GM12878 (cell line): Measurements from ENCODE around the gene KRTAP5-2. TPM values are rescaled to one million over a fixed set of nuclear protein-coding genes. Genes with fewer than 3 reads are reported as not detected.

ENCODE experiments used
- ATAC-seq: fragments of 200-7000 bp; cut with Tn5 transposase; 3 replicates; pipeline ENCODE4 v1.9.1; 2020; ENCODE audit warnings: mild to moderate bottlenecking, moderate library complexity
- BruUV-seq: library from RNA; stranded (reverse); fragments of 400-500 nt; replicated peaks from 2 replicates; lab custom pipeline; 2021; lab: Mats Ljungman, UMichigan
- CTCF ChIA-PET: fragments of 300-600 bp; sonication (Branson Sonifier 250); formaldehyde crosslinking; extraction: SDS; loops from one replicate; lab custom pipeline; 2021; ENCODE audit warnings: inconsistent platforms; lab: Yijun Ruan, JAX
- POLR2A ChIA-PET: fragments of 350-600 bp; formaldehyde crosslinking; extraction: SDS; loops from one replicate; lab custom pipeline; 2021; ENCODE audit warnings: inconsistent platforms; lab: Charles Lee
- RAD21 ChIA-PET: fragments of 300-600 bp; sonication (Branson Sonifier 250); formaldehyde crosslinking; loops from one replicate; lab custom pipeline; 2023; ENCODE audit warnings: antibody characterized with exemption; ENCODE audit not compliant: unreplicated experiment; lab: Charles Lee
- SMC1A ChIA-PET: fragments of 300-600 bp; sonication (Branson Sonifier 250); formaldehyde crosslinking; loops from one replicate; lab custom pipeline; 2023; ENCODE audit not compliant: unreplicated experiment, uncharacterized antibody; lab: Charles Lee
- DNase-seq: peaks from one replicate; pipeline ENCODE4 v3.0.0-alpha.2; 2011; ENCODE audit warnings: low read depth, low spot score
- FAIRE-seq: peaks from 3 replicates; lab custom pipeline; 2011; peaks lifted over from hg19 to GRCh38; lab: Jason Lieb, UNC
- H2AFZ ChIP-seq: 2 replicates; pipeline ENCODE4 v1.6.0; 2011; ENCODE audit warnings: low read depth, low read length, control low read depth; ENCODE audit not compliant: control insufficient read depth
- H3K27ac ChIP-seq: 2 replicates; pipeline ENCODE4 v1.5.1; 2011; ENCODE audit warnings: control low read depth; ENCODE audit not compliant: control insufficient read depth, insufficient read depth
- H3K27me3 ChIP-seq, 2 experiments: replicated peaks in 1 of 2; 2 replicates each; pipeline versions ENCODE4 v1.6.0 to v1.6.1; 2011; ENCODE audit warnings: low read length in 1 of 2; ENCODE audit not compliant: control insufficient read depth in 2 of 2, insufficient read depth in 2 of 2
- H3K36me3 ChIP-seq, 2 experiments: 2 replicates each; pipeline ENCODE4 v1.5.1; 2011; ENCODE audit warnings: low read length in 1 of 2; ENCODE audit not compliant: control insufficient read depth in 2 of 2, insufficient read depth in 2 of 2
- H3K4me1 ChIP-seq: 2 replicates; pipeline ENCODE4 v1.6.1; 2011; ENCODE audit warnings: mild to moderate bottlenecking, low read length, moderate library complexity, mixed read lengths; ENCODE audit not compliant: control insufficient read depth, insufficient read depth
- H3K4me2 ChIP-seq: 2 replicates; pipeline ENCODE4 v1.6.0; 2011; ENCODE audit warnings: control low read depth; ENCODE audit not compliant: control insufficient read depth, insufficient read depth
- H3K4me3 ChIP-seq: fragments of 200-600 bp; sonication (generic); 2 replicates; pipeline ENCODE4 v1.5.1; 2016
- H3K79me2 ChIP-seq: 2 replicates; pipeline ENCODE4 v1.6.0; 2011; ENCODE audit warnings: low read length; ENCODE audit not compliant: control insufficient read depth, insufficient read depth
- H3K9ac ChIP-seq: 2 replicates; pipeline ENCODE4 v1.8.0; 2011; ENCODE audit warnings: low read length, control low read depth, mixed read lengths; ENCODE audit not compliant: control insufficient read depth, insufficient read depth
- H3K9me3 ChIP-seq: replicated peaks from 3 replicates; pipeline ENCODE4 v1.5.1; 2011; ENCODE audit warnings: mild to moderate bottlenecking, low read length; ENCODE audit not compliant: control insufficient read depth, insufficient read depth
- H4K20me1 ChIP-seq: 2 replicates; pipeline ENCODE4 v1.6.0; 2011; ENCODE audit not compliant: control insufficient read depth, insufficient read depth
- CHD4 ChIP-seq: fragments of 200-600 bp; sonication (generic); IDR thresholded peaks from 2 replicates; pipeline ENCODE4 v1.6.1; 2016; ENCODE audit warnings: mild to moderate bottlenecking
- ELK1 ChIP-seq: IDR thresholded peaks from 2 replicates; pipeline ENCODE4 v1.6.1; 2012; ENCODE audit warnings: low read depth, low read length, improper control_type of control experiment
- EP300 ChIP-seq, 2 experiments: fragments of 150-350 bp in 1 of 2; IDR thresholded peaks; 2 replicates each; pipeline ENCODE4 v1.6.1; 2011 to 2012; ENCODE audit warnings: low read depth in 2 of 2, low read length in 2 of 2, borderline replicate concordance in 1 of 2, improper control_type of control experiment in 1 of 2, inconsistent platforms in 1 of 2; ENCODE audit not compliant: control insufficient read depth in 1 of 2
- ESRRA ChIP-seq: IDR thresholded peaks from 2 replicates; pipeline ENCODE4 v1.6.1; 2012; ENCODE audit warnings: mild to moderate bottlenecking, low read length, improper control_type of control experiment
- IKZF1 ChIP-seq: fragments of 450-650 bp; conservative IDR thresholded peaks from 2 replicates; pipeline ENCODE4 v1.6.1; 2017; ENCODE audit warnings: antibody characterized with exemption, mild to moderate bottlenecking
- KAT2A ChIP-seq: conservative IDR thresholded peaks from 2 replicates; pipeline ENCODE4 v1.6.1; 2011; ENCODE audit warnings: low read depth, low read length; ENCODE audit not compliant: control insufficient read depth
- KDM1A ChIP-seq: fragments of 200-600 bp; sonication (generic); IDR thresholded peaks from 2 replicates; pipeline ENCODE4 v1.6.1; 2016; ENCODE audit warnings: borderline replicate concordance
- MXI1 ChIP-seq: fragments of 150-350 bp; IDR thresholded peaks from 2 replicates; pipeline ENCODE4 v1.6.1; 2011; ENCODE audit warnings: low read depth, mild to moderate bottlenecking, inconsistent platforms, low read length, improper control_type of control experiment
- PAX8 ChIP-seq: fragments of 450-650 bp; IDR thresholded peaks from 2 replicates; pipeline ENCODE4 v1.6.1; 2017; ENCODE audit warnings: mild to moderate bottlenecking, moderate library complexity
- RELB ChIP-seq: fragments of 450-650 bp; IDR thresholded peaks from 2 replicates; pipeline ENCODE4 v1.6.1; 2017; ENCODE audit warnings: low read depth, mild to moderate bottlenecking, moderate library complexity
- RUNX3 ChIP-seq: IDR thresholded peaks from 2 replicates; pipeline ENCODE4 v1.6.1; 2012; ENCODE audit warnings: low read length, inconsistent platforms
- SKIL ChIP-seq: fragments of 450-650 bp; IDR thresholded peaks from 2 replicates; pipeline ENCODE4 v1.6.1; 2017; ENCODE audit warnings: mild to moderate bottlenecking, low read depth, inconsistent platforms; ENCODE audit not compliant: poor library complexity, severe bottlenecking
- SREBF1 ChIP-seq: IDR thresholded peaks from 2 replicates; pipeline ENCODE4 v1.6.1; 2012; ENCODE audit warnings: mild to moderate bottlenecking, low read length
- USF1 ChIP-seq: IDR thresholded peaks from 2 replicates; pipeline ENCODE4 v1.6.1; 2011; ENCODE audit warnings: borderline replicate concordance, low read depth, mild to moderate bottlenecking, moderate library complexity, mixed read lengths, low read length; ENCODE audit not compliant: insufficient read depth; ENCODE audit errors: extremely low read length
- ZNF384 ChIP-seq: IDR thresholded peaks from 2 replicates; pipeline ENCODE4 v1.6.1; 2012; ENCODE audit warnings: low read depth, mild to moderate bottlenecking, low read length, improper control_type of control experiment, borderline replicate concordance
- WGBS: methylation state at CpG from one replicate; pipeline ENCODE4 v1.1.6; 2016; ENCODE audit warnings: low lambda C conversion rate; ENCODE audit not compliant: insufficient replicate concordance, insufficient coverage; ENCODE audit errors: missing lambda C conversion rate; 5-methylcytosine and 5-hydroxymethylcytosine counted together
- in situ Hi-C: fragments of 300-500 bp; cut with MboI; formaldehyde crosslinking; loops from 9 replicates; pipeline ENCODE4 v1.14.3; 2018; ENCODE audit warnings: mixed read lengths
- intact Hi-C: fragments of 100-400 bp; cut with micrococcal nuclease; formaldehyde crosslinking; loops from one replicate; pipeline ENCODE4 v1.14.2; 2022; ENCODE audit not compliant: unreplicated experiment
- polyA plus RNA-seq, 11 experiments: library from polyadenylated mRNA; depleted of rRNA in 4 of 11; unstranded in 6 of 11; stranded (reverse) in 5 of 11; fragments of >200 nt; fragmentation: Nextera tagmentation in 4 of 11; fragmentation: Illumina TruSeq in 1 of 11; extraction: Ambion mirVana in 4 of 11; extraction: Trizol in 1 of 11; gene quantifications; 1 replicate in 1 of 11; 2 replicates in 10 of 11; pipeline versions ENCODE4 v1.2.1 to v1.2.3, GENCODE V29; 2011 to 2016; ENCODE audit warnings: inconsistent platforms in 2 of 11, missing spikeins in 2 of 11, low read depth in 1 of 11
- total RNA-seq, 4 experiments: library from RNA; depleted of rRNA in 3 of 4; stranded (reverse); fragments of >200 nt in 3 of 4; fragmentation: Illumina TruSeq in 1 of 4; extraction: Trizol in 1 of 4; gene quantifications; 2 replicates each; pipeline versions ENCODE4 v1.2.1 to v1.2.3, GENCODE V29; 2013 to 2021

The KRTAP5-2 gene
- total and polyA plus RNA-seq, 10 of the 15 experiments (the other 5 are each of a cell fraction or from before 2014, with no cell fraction given) = not detected

- Histone ChIP-seq H2AFZ (no peak overlapping the region), H3K9ac (no peak overlapping the region), H3K27me3 (no peaks in the 10 kb centered on the region; a peak in 1 of 4 replicates), H3K4me2 (no peak overlapping the region), H3K36me3 (no peaks in the 10 kb centered on the region), H4K20me1 (no peaks in the 10 kb centered on the region), H3K27ac (no peak overlapping the region), H3K9me3 (no peaks in the 10 kb centered on the region), H3K4me1 (no peaks in the 10 kb centered on the region), H3K79me2 (no peaks in the 10 kb centered on the region), H3K4me3 (no peak overlapping the region)
- ATAC-seq = no peak
- SMC1A ChIA-PET = no interaction called here
- WGBS = 39% methylated on average over 10 of the region's 10 CpGs
- in situ Hi-C loops (no loop called here), intact Hi-C loops (no loop called here)
- RAD21 ChIA-PET = no interaction called here
- TF ChIP-seq IKZF1 = no peak
- TF ChIP-seq ESRRA = no peak
- no peak for TF ChIP-seq CHD4
- no peak for TF ChIP-seq PAX8
- no peak for TF ChIP-seq SKIL
- no peak for TF ChIP-seq KAT2A
- no peak for TF ChIP-seq EP300 (IDR thresholded peaks at IDR 0.05; ENCODE audit: borderline replicate concordance in 1 of 2, control insufficient read depth in 1 of 2, low read depth in 2 of 2, low read length in 2 of 2)
- no peak for TF ChIP-seq USF1
- TF ChIP-seq KDM1A = no peak
- TF ChIP-seq SREBF1 = no peak
- TF ChIP-seq RELB = no peak
- TF ChIP-seq RUNX3 = no peak
- TF ChIP-seq MXI1 = no peak
- TF ChIP-seq ZNF384 = no peak
- no peak for TF ChIP-seq ELK1
- CTCF ChIA-PET = interaction anchor here (1.0 kb wide), 1 partner anchor 16 kb away, joined by 3 read pairs; no protein-coding TSS in a partner anchor
- BruUV-seq = no TSS peak
- DNase-seq = no peak
- POLR2A ChIA-PET = no interaction called here
- FAIRE-seq = no peak
These were observed 35.8 kb upstream of the KRTAP5-2 start for GRCh38 chr11:1633864-1634263.
